Measurements from ENCODE around the gene SUCLG2. TPM values are rescaled to one million over a fixed set of nuclear protein-coding genes. Genes with fewer than 3 reads are reported as not detected.

SUCLG2 gene
- total RNA-seq, 2 donors from 2014 or later = 25.5 to 36.6 TPM

GRCh38 chr3:67534594-67534993, 119.8 kb downstream of the SUCLG2 start:
- TF ChIP-seq, protein P1, sequence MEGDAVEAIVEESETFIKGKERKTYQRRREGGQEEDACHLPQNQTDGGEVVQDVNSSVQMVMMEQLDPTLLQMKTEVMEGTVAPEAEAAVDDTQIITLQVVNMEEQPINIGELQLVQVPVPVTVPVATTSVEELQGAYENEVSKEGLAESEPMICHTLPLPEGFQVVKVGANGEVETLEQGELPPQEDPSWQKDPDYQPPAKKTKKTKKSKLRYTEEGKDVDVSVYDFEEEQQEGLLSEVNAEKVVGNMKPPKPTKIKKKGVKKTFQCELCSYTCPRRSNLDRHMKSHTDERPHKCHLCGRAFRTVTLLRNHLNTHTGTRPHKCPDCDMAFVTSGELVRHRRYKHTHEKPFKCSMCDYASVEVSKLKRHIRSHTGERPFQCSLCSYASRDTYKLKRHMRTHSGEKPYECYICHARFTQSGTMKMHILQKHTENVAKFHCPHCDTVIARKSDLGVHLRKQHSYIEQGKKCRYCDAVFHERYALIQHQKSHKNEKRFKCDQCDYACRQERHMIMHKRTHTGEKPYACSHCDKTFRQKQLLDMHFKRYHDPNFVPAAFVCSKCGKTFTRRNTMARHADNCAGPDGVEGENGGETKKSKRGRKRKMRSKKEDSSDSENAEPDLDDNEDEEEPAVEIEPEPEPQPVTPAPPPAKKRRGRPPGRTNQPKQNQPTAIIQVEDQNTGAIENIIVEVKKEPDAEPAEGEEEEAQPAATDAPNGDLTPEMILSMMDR (IDR thresholded peaks at IDR 0.05) = no peak
- Histone ChIP-seq H3K9me3 (no peaks in the 10 kb centered on the region), H3K36me3 (no peaks in the 10 kb centered on the region), H3K4me3 (no peak overlapping the region), H3K27ac (no peak overlapping the region), H3K27me3 (replicated peaks; ENCODE audit: insufficient read depth) (no peaks in the 10 kb centered on the region), H3K4me1 (ENCODE audit: control insufficient read depth in 1 of 2, low read depth in 2 of 2) (no peaks in the 10 kb centered on the region)
- ATAC-seq (ENCODE audit: insufficient number of reproducible peaks, low FRiP score, low read depth) (no peak), DNase-seq (ENCODE audit: low spot score) (no peak)

- H3K9me3 ChIP-seq = no peaks in the 10 kb centered on the region
- H3K27me3 ChIP-seq (replicated peaks; ENCODE audit: insufficient read depth) = no peaks in the 10 kb centered on the region
- TF ChIP-seq, protein P1 (IDR thresholded peaks at IDR 0.05) = no peak
- no peak for ATAC-seq (ENCODE audit: insufficient number of reproducible peaks, low FRiP score, low read depth)
- H3K4me1 ChIP-seq (ENCODE audit: control insufficient read depth in 1 of 2, low read depth in 2 of 2) = no peaks in the 10 kb centered on the region
- H3K36me3 ChIP-seq = peaks cover 8% of the 10 kb centered on the region
- no peak overlapping the region for H3K4me3 ChIP-seq
- no peak for DNase-seq (ENCODE audit: low spot score)
- H3K27ac ChIP-seq = no peak overlapping the region
Observed at GRCh38 chr3:67531181-67532101, 123.0 kb downstream of the SUCLG2 start.

DNA sequence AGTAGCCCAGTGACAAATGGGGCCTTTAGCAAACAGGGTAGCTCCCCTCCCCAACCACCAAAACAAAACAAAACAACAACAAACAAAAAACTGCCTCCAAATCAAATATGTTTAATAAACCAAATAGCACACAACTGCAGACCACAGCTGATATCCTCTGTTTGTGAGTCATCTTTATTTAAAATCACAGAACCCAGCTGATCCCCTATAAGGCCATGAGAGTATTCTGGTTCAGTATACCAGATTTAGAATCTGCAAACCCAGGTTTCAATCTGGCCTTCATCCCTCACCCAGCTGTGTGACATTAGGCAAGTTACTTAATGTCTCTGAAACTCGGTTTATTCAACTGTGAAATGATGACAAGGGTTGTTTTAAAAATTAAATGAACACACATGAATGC, 124.5 kb downstream of the SUCLG2 start:
- H3K4me1 ChIP-seq (ENCODE audit: control insufficient read depth in 1 of 2, low read depth in 2 of 2) = no peaks in the 10 kb centered on the region
- no peaks in the 10 kb centered on the region for H3K27me3 ChIP-seq (replicated peaks; ENCODE audit: insufficient read depth)
- no peak overlapping the region for H3K4me3 ChIP-seq
- H3K36me3 ChIP-seq = peaks cover 8% of the 10 kb centered on the region
- H3K9me3 ChIP-seq = no peaks in the 10 kb centered on the region
- no peak for DNase-seq (ENCODE audit: low spot score)
- TF ChIP-seq, protein P1 (IDR thresholded peaks at IDR 0.05) = no peak
- ATAC-seq (ENCODE audit: insufficient number of reproducible peaks, low FRiP score, low read depth) = no peak
- H3K27ac ChIP-seq = no peak overlapping the region

DNA sequence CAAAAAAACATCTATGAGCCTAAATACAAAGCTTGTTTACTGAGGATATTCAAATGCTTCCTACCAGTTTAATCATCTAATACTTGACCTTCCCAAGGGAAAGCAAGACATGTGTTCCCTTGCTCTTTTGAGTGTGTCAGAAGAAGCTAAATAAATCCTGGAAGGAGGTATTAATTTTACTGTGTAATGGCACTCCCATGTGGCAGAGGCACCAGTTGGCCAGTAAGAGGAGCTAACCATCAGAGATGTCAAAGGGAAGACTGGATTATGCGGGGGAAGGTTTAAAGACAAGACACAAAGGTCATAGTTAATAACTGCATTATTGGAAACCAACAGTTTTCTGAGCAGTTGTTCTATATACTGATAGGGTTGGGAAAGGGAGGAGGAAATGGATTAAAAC, 125.1 kb downstream of the SUCLG2 start:
- no peak for ATAC-seq (ENCODE audit: insufficient number of reproducible peaks, low FRiP score, low read depth)
- DNase-seq (ENCODE audit: low spot score) = no peak
- Histone ChIP-seq H3K9me3 (no peaks in the 10 kb centered on the region), H3K27me3 (replicated peaks; ENCODE audit: insufficient read depth) (no peaks in the 10 kb centered on the region), H3K27ac (no peak overlapping the region), H3K4me3 (no peak overlapping the region), H3K36me3 (peaks cover 8% of the 10 kb centered on the region), H3K4me1 (ENCODE audit: control insufficient read depth in 1 of 2, low read depth in 2 of 2) (no peaks in the 10 kb centered on the region)
- TF ChIP-seq, protein P1 (IDR thresholded peaks at IDR 0.05) = no peak

- no peak for DNase-seq (ENCODE audit: low spot score)
- TF ChIP-seq, protein P1 (IDR thresholded peaks at IDR 0.05) = no peak
- H3K36me3 ChIP-seq = peaks cover 8% of the 10 kb centered on the region
- H3K27me3 ChIP-seq (replicated peaks; ENCODE audit: insufficient read depth) = no peaks in the 10 kb centered on the region
- no peak for ATAC-seq (ENCODE audit: insufficient number of reproducible peaks, low FRiP score, low read depth)
- H3K9me3 ChIP-seq = no peaks in the 10 kb centered on the region
- no peaks in the 10 kb centered on the region for H3K4me1 ChIP-seq (ENCODE audit: control insufficient read depth in 1 of 2, low read depth in 2 of 2)
- H3K4me3 ChIP-seq = no peak overlapping the region
- H3K27ac ChIP-seq = no peak overlapping the region
Observed at GRCh38 chr3:67526246-67526645, 128.2 kb downstream of the SUCLG2 start.

Measured in thoracic aorta (tissue), 2 donors.